Measurements from ENCODE around the gene KCNK13.

The KCNK13 gene

GRCh38 chr14:90034156-90034555 is 27.6 kb upstream of the KCNK13 start:
- TF ChIP-seq, protein P1, sequence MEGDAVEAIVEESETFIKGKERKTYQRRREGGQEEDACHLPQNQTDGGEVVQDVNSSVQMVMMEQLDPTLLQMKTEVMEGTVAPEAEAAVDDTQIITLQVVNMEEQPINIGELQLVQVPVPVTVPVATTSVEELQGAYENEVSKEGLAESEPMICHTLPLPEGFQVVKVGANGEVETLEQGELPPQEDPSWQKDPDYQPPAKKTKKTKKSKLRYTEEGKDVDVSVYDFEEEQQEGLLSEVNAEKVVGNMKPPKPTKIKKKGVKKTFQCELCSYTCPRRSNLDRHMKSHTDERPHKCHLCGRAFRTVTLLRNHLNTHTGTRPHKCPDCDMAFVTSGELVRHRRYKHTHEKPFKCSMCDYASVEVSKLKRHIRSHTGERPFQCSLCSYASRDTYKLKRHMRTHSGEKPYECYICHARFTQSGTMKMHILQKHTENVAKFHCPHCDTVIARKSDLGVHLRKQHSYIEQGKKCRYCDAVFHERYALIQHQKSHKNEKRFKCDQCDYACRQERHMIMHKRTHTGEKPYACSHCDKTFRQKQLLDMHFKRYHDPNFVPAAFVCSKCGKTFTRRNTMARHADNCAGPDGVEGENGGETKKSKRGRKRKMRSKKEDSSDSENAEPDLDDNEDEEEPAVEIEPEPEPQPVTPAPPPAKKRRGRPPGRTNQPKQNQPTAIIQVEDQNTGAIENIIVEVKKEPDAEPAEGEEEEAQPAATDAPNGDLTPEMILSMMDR (IDR thresholded peaks at IDR 0.05; ENCODE audit: low read depth, low read length, poor library complexity, severe bottlenecking) = no peak
- TF ChIP-seq EZH2phosphoT487 (IDR thresholded peaks at IDR 0.05; ENCODE audit: borderline replicate concordance, low read length) = no peak
- Histone ChIP-seq H3K36me3 (ENCODE audit: control insufficient read depth, low read length) (peaks cover 67% of the 10 kb centered on the region), H4K20me1 (ENCODE audit: control insufficient read depth, insufficient read depth, low read depth, low read length) (no peaks in the 10 kb centered on the region), H3K4me3 (ENCODE audit: low read length) (no peak overlapping the region), H3K27ac (ENCODE audit: low read depth, low read length) (no peak overlapping the region), H3K9me2 (replicated peaks; ENCODE audit: control insufficient read depth, low read length) (no peaks in the 10 kb centered on the region), H3F3A (ENCODE audit: control insufficient read depth, insufficient read depth) (no peaks in the 10 kb centered on the region), H3K27me3 (ENCODE audit: control insufficient read depth, low read length) (no peaks in the 10 kb centered on the region), H3K79me2 (ENCODE audit: control insufficient read depth, low read length) (no peaks in the 10 kb centered on the region), H3K4me1 (ENCODE audit: control insufficient read depth, low read length) (no peaks in the 10 kb centered on the region), H3K4me2 (ENCODE audit: low read length) (no peak overlapping the region), H3K9me3 (ENCODE audit: control insufficient read depth, insufficient read depth, low read length) (no peaks in the 10 kb centered on the region)

- H4K20me1 ChIP-seq (ENCODE audit: control insufficient read depth, insufficient read depth, low read depth, low read length) = no peaks in the 10 kb centered on the region
- H3K27ac ChIP-seq (ENCODE audit: low read depth, low read length) = no peak overlapping the region
- H3K27me3 ChIP-seq (ENCODE audit: control insufficient read depth, low read length) = no peaks in the 10 kb centered on the region
- TF ChIP-seq, protein P1 (IDR thresholded peaks at IDR 0.05; ENCODE audit: low read depth, low read length, poor library complexity, severe bottlenecking) = no peak
- TF ChIP-seq EZH2phosphoT487 (IDR thresholded peaks at IDR 0.05; ENCODE audit: borderline replicate concordance, low read length) = no peak
- peaks cover 68% of the 10 kb centered on the region for H3K36me3 ChIP-seq (ENCODE audit: control insufficient read depth, low read length)
- H3K4me1 ChIP-seq (ENCODE audit: control insufficient read depth, low read length) = no peaks in the 10 kb centered on the region
- no peaks in the 10 kb centered on the region for H3K9me3 ChIP-seq (ENCODE audit: control insufficient read depth, insufficient read depth, low read length)
- H3K4me2 ChIP-seq (ENCODE audit: low read length) = no peak overlapping the region
- no peaks in the 10 kb centered on the region for H3F3A ChIP-seq (ENCODE audit: control insufficient read depth, insufficient read depth)
- H3K79me2 ChIP-seq (ENCODE audit: control insufficient read depth, low read length) = no peaks in the 10 kb centered on the region
- no peaks in the 10 kb centered on the region for H3K9me2 ChIP-seq (replicated peaks; ENCODE audit: control insufficient read depth, low read length)
- no peak overlapping the region for H3K4me3 ChIP-seq (ENCODE audit: low read length)
Observed at GRCh38 chr14:90034835-90035525, 26.8 kb upstream of the KCNK13 start.

- Histone ChIP-seq H3K9me3 (ENCODE audit: control insufficient read depth, insufficient read depth, low read length) (no peaks in the 10 kb centered on the region), H3K27ac (ENCODE audit: low read depth, low read length) (no peak overlapping the region), H3K79me2 (ENCODE audit: control insufficient read depth, low read length) (no peaks in the 10 kb centered on the region), H3K4me3 (ENCODE audit: low read length) (no peak overlapping the region), H4K20me1 (ENCODE audit: control insufficient read depth, insufficient read depth, low read depth, low read length) (no peaks in the 10 kb centered on the region; the same call in 1 of the 2 replicates), H3K27me3 (ENCODE audit: control insufficient read depth, low read length) (no peaks in the 10 kb centered on the region), H3F3A (ENCODE audit: control insufficient read depth, insufficient read depth) (no peaks in the 10 kb centered on the region), H3K4me1 (ENCODE audit: control insufficient read depth, low read length) (no peaks in the 10 kb centered on the region), H3K9me2 (replicated peaks; ENCODE audit: control insufficient read depth, low read length) (no peaks in the 10 kb centered on the region), H3K36me3 (ENCODE audit: control insufficient read depth, low read length) (peaks cover 46% of the 10 kb centered on the region), H3K4me2 (ENCODE audit: low read length) (no peak overlapping the region)
- TF ChIP-seq EZH2phosphoT487 (IDR thresholded peaks at IDR 0.05; ENCODE audit: borderline replicate concordance, low read length) = no peak
- TF ChIP-seq, protein P1 (IDR thresholded peaks at IDR 0.05; ENCODE audit: low read depth, low read length, poor library complexity, severe bottlenecking) = no peak
Observed at GRCh38 chr14:90039253-90040010, 22.4 kb upstream of the KCNK13 start.
